GM12873 (cell line): ENCODE measurements around the gene RNF44.
A peak's percentile ranks its signal among the peaks of the same experiment; 100 is the strongest.

Experiments used
- CTCF ChIP-seq: IDR thresholded peaks from 2 replicates; pipeline ENCODE4 v1.5.1; 2012; ENCODE audit warnings: low read depth, mild to moderate bottlenecking, moderate library complexity, low read length, control low read depth; ENCODE audit not compliant: insufficient read depth; ENCODE audit errors: missing control alignments

RNF44 gene

GRCh38 chr5:176542596-176543427 lies 5.6 kb upstream of the RNF44 start:
- TF ChIP-seq CTCF = peak; percentile 35

GRCh38 chr5:176542135-176542595 lies 5.0 kb upstream of the RNF44 start:
- no peak for TF ChIP-seq CTCF

GRCh38 chr5:176541338-176542134 lies 4.3 kb upstream of the RNF44 start:
- TF ChIP-seq CTCF = no peak

- no peak for TF ChIP-seq CTCF
Measured at GRCh38 chr5:176540956-176541337, 3.7 kb upstream of the RNF44 start.

GRCh38 chr5:176540476-176540899 lies 3.3 kb upstream of the RNF44 start:
- TF ChIP-seq CTCF = no peak

- no peak for TF ChIP-seq CTCF
Measured at GRCh38 chr5:176538989-176539384, 1.8 kb upstream of the RNF44 start.
